Stimulated activated CD8-positive, alpha-beta memory T cell treated with anti-CD3 and anti-CD28 coated beads, Interleukin-4, amount 100 ng/mL, for 4 hours (primary cell): ENCODE data around the gene IGF2.

Experiments
- DNase-seq, 2 donors: peaks; one replicate each; pipeline ENCODE4 v3.0.0-alpha.2; 2020; ENCODE audit warnings: low read depth in 2 of 2, low spot score in 1 of 2

Gene IGF2

GRCh38 chr11:2137202-2138067, 1.8 kb downstream of the IGF2 start:
- no peak for DNase-seq

- DNase-seq: no peak
These were observed 2.3 kb downstream of the IGF2 start for GRCh38 chr11:2136952-2137201.

DNA sequence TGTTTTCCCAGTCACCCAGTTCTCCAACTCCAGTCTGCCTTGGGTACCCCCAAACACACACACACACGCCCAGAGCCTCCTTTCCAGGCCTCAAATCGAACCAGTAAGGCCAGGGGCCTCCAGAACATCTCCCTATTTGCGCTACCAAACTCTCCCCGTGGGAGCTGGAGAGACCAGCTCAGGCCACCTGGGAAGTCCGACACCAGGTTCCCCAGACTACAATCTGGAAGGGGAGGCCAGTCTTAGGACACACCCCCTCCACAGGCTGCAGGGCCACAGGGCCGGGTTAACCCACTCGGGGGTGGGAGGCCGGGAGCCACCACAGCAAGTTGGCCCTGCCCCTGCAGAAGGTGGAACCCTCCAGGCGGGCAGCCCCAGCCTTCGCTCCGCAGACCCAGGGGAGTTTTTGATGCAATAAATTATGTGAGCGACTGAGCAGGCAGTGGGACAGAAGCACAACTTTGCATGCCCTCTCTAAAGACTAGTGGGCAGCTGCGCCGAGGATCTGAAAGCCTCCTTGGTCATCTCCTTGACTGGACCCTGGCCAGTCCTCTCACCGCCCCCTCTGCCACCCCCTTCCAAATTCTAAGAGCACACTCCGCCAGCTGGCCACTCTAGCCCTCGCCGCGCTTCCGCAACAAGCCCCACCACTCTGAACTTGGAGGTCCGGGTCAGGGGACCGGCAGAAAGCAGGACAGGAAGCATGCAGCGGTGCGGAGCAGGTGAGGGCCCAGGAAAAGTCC, 2.8 kb downstream of the IGF2 start:
- no peak for DNase-seq

GRCh38 chr11:2135648-2136201, 3.5 kb downstream of the IGF2 start:
- DNase-seq: no peak

DNA sequence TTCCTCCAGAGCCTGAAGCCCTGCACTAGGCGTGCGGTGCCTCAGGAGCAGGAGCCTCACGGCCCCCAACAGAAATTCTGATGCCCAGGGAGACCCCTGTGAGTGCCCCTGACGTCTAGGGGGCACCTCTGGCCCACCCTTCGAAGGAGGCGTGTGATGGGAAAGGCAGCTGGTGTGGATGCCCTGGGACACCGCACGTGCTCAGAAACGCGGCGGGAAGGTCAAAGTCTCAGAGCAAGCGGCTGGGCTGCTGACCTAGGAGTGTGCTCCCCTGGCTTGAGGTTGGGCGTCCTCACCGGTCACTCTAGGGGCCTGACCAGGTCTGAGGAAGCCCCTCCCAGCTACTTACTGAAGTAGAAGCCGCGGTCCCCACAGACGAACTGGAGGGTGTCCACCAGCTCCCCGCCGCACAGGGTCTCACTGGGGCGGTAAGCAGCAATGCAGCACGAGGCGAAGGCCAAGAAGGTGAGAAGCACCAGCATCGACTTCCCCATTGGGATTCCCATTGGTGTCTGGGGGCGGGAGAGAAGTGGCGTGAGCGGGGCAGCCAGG, 4.1 kb downstream of the IGF2 start:
- DNase-seq: no peak

- no peak for DNase-seq
These were observed 4.9 kb downstream of the IGF2 start for GRCh38 chr11:2134022-2135010.

DNA sequence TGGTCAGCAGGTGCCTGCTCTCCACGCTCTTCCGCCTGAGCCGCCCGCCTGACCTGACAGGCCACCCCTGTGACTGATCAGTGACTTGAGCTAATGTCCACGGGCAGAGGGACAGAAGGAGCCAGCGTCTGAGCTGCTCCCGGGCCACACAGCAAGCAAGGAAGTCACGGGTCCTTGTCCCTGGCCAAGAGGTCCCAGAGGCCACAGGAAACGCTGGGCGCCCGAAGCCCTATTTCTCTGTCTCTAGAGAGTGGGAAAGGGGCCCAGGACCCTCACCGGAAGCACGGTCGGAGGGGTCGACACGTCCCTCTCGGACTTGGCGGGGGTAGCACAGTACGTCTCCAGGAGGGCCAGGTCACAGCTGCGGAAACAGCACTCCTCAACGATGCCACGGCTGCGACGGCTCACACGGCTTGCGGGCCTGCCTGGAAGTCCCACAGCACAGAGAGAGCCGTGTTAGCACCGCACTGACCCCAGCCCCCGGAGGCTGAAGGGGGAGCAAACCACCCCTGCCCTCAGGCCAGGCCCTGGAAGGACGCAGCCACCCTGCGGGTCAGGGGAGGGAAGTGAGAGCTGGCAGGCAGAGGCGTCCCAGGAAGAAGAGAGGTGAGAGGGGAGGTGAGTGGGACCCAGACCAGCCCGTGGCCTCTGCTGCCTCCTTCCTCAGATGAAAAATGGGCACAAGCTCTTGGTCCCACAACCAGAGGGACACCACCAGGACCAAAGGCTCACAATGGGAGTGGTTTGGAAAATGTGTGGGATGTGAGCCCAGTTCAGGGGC, 5.8 kb downstream of the IGF2 start:
- DNase-seq: no peak

DNA sequence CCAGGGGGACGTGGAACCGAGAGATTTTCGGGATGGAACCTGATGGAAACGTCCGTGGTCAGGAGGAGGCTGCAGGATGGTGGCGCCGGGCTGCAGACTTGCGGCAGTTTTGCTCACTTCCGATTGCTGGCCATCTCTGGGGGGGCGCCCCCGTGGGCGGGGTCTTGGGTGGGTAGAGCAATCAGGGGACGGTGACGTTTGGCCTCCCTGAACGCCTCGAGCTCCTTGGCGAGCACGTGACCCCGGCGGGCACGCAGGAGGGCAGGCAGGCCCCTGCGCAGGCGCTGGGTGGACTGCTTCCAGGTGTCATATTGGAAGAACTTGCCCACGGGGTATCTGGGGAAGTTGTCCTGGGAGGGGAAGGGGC, 6.3 kb downstream of the IGF2 start:
- no peak for DNase-seq

DNA sequence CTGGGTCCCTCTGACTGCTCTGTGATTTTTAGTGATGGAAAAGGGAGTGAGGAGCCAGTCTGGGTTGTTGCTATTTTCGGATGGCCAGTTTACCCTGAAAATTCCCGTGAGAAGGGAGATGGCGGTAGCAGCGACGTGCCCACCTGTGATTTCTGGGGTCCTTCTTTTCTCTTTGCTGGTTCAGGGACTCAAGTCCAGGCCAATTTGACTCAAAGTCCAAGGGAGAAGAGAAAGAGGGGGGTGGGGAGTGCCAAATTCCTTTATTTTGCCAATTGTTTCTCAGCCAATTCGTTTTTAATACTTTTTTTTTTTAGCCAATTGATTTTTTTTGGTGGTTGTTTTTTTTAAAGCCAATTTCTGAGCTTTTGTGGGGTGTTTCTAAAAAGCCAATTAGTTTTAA, 6.9 kb downstream of the IGF2 start:
- no peak for DNase-seq

GRCh38 chr11:2131371-2132236, 7.6 kb downstream of the IGF2 start:
- DNase-seq: no peak

- no peak for DNase-seq
These were observed 8.3 kb downstream of the IGF2 start for GRCh38 chr11:2130881-2131352.

DNA sequence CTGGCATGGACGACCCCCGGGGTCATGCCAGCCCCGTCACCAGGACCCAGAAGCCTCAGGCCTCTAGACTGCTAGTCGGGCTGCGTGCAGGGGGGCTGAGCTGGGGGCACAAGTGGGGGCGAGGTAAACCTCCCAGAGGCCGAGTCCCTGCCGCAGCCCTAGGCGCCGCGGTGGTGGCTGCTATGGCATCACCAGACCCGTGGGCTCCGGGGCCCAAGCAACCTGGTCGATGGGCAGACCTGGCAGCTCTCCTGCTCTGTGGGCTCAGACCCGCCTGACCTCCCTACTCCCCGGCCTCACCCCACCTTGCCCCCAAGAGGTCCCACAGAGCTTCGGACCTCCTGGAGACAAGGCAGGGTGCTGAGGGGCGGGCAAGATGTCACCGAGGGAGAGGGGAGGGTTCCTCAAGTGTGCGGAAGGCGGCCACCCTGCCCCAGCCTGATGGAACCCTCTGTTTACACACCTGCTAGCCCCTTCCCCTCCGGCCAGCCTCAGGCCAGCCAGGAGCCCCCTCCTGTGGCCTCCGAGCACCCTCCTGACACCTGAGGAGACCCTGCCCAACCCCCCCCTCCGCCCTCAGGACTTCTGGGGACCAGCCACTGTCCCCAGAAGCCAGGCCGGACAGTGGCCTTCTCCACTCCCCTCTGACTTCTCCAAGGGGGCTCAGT, 9.4 kb downstream of the IGF2 start:
- DNase-seq: no peak

GRCh38 chr11:2129308-2129698, 9.9 kb downstream of the IGF2 start:
- no peak for DNase-seq

- no peak for DNase-seq
These were observed 10.5 kb downstream of the IGF2 start for GRCh38 chr11:2128511-2129307.

DNA sequence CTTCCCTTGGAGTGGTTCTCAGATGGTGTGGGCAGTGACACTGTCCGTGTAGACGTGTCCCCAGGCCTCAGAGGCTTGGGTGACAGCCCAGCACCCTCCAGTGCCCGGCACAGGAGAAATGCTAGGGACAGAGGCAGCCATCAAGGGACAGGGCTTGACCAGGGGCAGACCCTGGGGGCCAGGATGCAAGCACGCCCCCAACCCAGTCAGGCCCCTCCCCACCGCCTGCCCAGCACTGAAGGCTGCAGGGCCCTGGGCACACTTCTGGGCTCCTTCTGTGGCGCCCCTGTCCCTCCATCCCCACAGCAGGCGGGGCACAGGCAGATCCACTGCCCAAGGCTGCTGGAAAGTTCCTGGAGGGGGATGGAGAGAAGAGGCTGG, 11.1 kb downstream of the IGF2 start:
- DNase-seq: no peak

DNA sequence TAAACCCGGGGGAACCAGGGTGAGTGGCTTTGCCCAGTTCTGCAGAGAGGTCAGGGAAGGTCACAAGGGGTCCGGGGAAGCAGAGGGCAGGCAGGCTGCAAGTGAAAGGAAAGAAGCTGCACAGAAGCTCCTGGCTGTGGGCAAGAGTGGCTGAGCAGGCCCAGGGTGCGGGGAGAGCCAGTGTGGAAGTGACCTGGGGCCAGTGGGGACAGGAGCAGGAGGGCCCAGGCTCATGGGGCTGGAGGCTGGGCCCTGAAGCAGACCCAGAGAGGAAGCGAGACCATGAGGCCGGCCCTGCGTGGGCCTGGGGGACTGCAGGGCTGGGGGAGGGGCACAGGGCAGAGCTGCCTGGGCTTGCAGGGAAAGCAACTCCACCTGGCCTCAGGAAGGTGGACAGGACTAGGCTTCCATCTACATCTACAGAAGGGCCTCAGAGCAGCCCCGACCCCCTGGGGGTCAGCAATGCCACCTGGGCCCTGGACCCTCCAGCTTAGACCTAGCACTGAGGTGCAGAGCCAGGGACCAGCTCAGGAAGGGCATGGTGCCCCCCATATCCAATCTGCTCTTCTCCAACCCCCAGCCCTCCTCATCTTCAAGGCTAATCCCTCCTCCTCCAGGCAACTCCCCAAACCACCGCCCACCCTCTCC, 11.6 kb downstream of the IGF2 start:
- DNase-seq: no peak

DNA sequence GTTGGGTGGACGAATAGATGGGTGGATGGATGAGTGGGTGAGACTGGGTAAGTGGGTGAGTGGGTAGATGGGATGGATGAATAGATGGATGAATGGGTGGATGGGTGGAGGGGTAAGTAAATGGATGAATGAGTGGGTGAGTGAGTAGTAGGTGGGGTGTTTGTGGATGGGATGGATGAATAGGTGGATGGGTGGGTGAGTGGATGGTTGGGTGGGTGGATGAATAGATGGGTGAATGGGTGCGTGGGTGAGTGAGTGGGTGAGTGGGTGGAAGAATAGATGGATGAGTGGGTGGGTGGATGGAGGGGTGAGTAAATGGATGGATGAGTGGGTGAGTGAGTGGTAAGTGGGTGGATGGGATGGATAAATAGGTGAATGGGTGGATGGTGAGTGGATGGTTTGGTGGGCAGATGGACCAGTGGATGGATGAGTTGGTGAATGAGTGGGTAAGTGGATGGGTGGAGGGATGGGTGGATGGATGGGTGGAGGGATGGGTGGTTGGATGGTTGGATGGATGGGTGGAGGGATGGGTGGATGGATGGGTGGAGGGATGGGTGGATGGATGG, 12.6 kb downstream of the IGF2 start:
- no peak for DNase-seq
